Stimulated activated naive CD8-positive, alpha-beta T cell treated with anti-CD3 and anti-CD28 coated beads, Interleukin-15, amount 100 ng/mL, for 72 hours (primary cell): ENCODE measurements around the gene PCDHA1.

ENCODE experiments used
- ATAC-seq: fragments of 150-1000 bp; cut with Tn5 transposase; 2 replicates; pipeline ENCODE4 v1.10.0; 2021; ENCODE audit warnings: mild to moderate bottlenecking, moderate library complexity
- DNase-seq, 2 donors: peaks; one replicate each; pipeline ENCODE4 v3.0.0; 2021 to 2022
- H3K27ac Mint-ChIP-seq, 2 donors: one replicate each; pipeline ENCODE4 v1.8.0; 2022; ENCODE audit warnings: mild to moderate bottlenecking in 2 of 2, mixed read lengths in 2 of 2, moderate library complexity in 2 of 2
- H3K27me3 Mint-ChIP-seq: one replicate; pipeline ENCODE4 v1.8.0; 2022; ENCODE audit warnings: mixed read lengths
- H3K4me1 Mint-ChIP-seq: one replicate; pipeline ENCODE4 v1.8.0; 2022; ENCODE audit warnings: mild to moderate bottlenecking, mixed read lengths
- H3K4me3 Mint-ChIP-seq, 2 donors: one replicate each; pipeline ENCODE4 v1.8.0; 2022; ENCODE audit warnings: mild to moderate bottlenecking in 2 of 2, mixed read lengths in 2 of 2, moderate library complexity in 1 of 2
- H3K9me3 Mint-ChIP-seq, 2 donors: one replicate each; pipeline ENCODE4 v1.8.0; 2022; ENCODE audit warnings: mixed read lengths in 2 of 2

Gene PCDHA1

GRCh38 chr5:140969880-140970279 lies 183.9 kb downstream of the PCDHA1 start:
- DNase-seq (no peak), ATAC-seq (no peak)
- Mint-ChIP-seq H3K27ac (no peak overlapping the region), H3K9me3 (no peaks in the 10 kb centered on the region), H3K4me1 (peaks cover 6% of the 10 kb centered on the region), H3K4me3 (no peak overlapping the region), H3K27me3 (peaks cover 34% of the 10 kb centered on the region)

- ATAC-seq (no peak), DNase-seq (no peak)
- H3K9me3 Mint-ChIP-seq: no peaks in the 10 kb centered on the region
- no peak overlapping the region for H3K4me3 Mint-ChIP-seq
- no peaks in the 10 kb centered on the region for H3K27me3 Mint-ChIP-seq
- H3K4me1 Mint-ChIP-seq: no peaks in the 10 kb centered on the region
- H3K27ac Mint-ChIP-seq: no peak overlapping the region
Observed at GRCh38 chr5:140973550-140973949, 187.6 kb downstream of the PCDHA1 start.

GRCh38 chr5:140977003-140977402 lies 191.1 kb downstream of the PCDHA1 start:
- peaks cover 3% of the 10 kb centered on the region for H3K27me3 Mint-ChIP-seq
- H3K4me3 Mint-ChIP-seq: no peak overlapping the region
- no peak overlapping the region for H3K27ac Mint-ChIP-seq
- no peaks in the 10 kb centered on the region for H3K9me3 Mint-ChIP-seq
- DNase-seq: no peak
- no peaks in the 10 kb centered on the region for H3K4me1 Mint-ChIP-seq
- ATAC-seq: no peak

GRCh38 chr5:140978260-140978659 lies 192.3 kb downstream of the PCDHA1 start:
- no peak for ATAC-seq
- no peak for DNase-seq
- H3K27ac Mint-ChIP-seq: no peak overlapping the region
- H3K27me3 Mint-ChIP-seq: peaks cover 14% of the 10 kb centered on the region
- peaks cover 0 to 7% of the 10 kb centered on the region in 2 donors for H3K9me3 Mint-ChIP-seq
- H3K4me1 Mint-ChIP-seq: no peaks in the 10 kb centered on the region
- no peak overlapping the region for H3K4me3 Mint-ChIP-seq

GRCh38 chr5:140978983-140979382 lies 193.0 kb downstream of the PCDHA1 start:
- Mint-ChIP-seq H3K9me3 (peaks cover 0 to 7% of the 10 kb centered on the region in 2 donors), H3K4me1 (no peaks in the 10 kb centered on the region), H3K27ac (no peak overlapping the region), H3K27me3 (peaks cover 14% of the 10 kb centered on the region), H3K4me3 (no peak overlapping the region)
- DNase-seq (no peak), ATAC-seq (no peak)

GRCh38 chr5:140982083-140982716 lies 196.3 kb downstream of the PCDHA1 start:
- ATAC-seq (no peak), DNase-seq (no peak)
- H3K27ac Mint-ChIP-seq: no peak overlapping the region
- H3K4me3 Mint-ChIP-seq: no peak overlapping the region
- H3K4me1 Mint-ChIP-seq: no peaks in the 10 kb centered on the region
- peaks cover 14% of the 10 kb centered on the region for H3K27me3 Mint-ChIP-seq
- peaks cover 0 to 7% of the 10 kb centered on the region in 2 donors for H3K9me3 Mint-ChIP-seq

- no peak overlapping the region for H3K4me3 Mint-ChIP-seq
- H3K27ac Mint-ChIP-seq: no peak overlapping the region
- H3K4me1 Mint-ChIP-seq: no peaks in the 10 kb centered on the region
Observed at GRCh38 chr5:140986117-140986521, 200.2 kb downstream of the PCDHA1 start.

GRCh38 chr5:140988100-140988499 lies 202.2 kb downstream of the PCDHA1 start:
- Mint-ChIP-seq H3K4me3 (no peak overlapping the region), H3K27ac (no peak overlapping the region), H3K27me3 (peaks cover under 1% of the 10 kb centered on the region), H3K4me1 (no peaks in the 10 kb centered on the region), H3K9me3 (peaks cover 0 to 4% of the 10 kb centered on the region in 2 donors)
- no peak for DNase-seq
- ATAC-seq: no peak

More at GRCh38 chr5:140986117-140986521, 200.2 kb downstream of the PCDHA1 start:
- Mint-ChIP-seq H3K9me3 (peaks cover 0 to 7% of the 10 kb centered on the region in 2 donors), H3K27me3 (peaks cover 14% of the 10 kb centered on the region)
- no peak for ATAC-seq
- no peak for DNase-seq

GRCh38 chr5:140988608-140989007 lies 202.7 kb downstream of the PCDHA1 start:
- H3K4me3 Mint-ChIP-seq: no peak overlapping the region
- H3K4me1 Mint-ChIP-seq: no peaks in the 10 kb centered on the region
- H3K27me3 Mint-ChIP-seq: no peaks in the 10 kb centered on the region
- no peak overlapping the region for H3K27ac Mint-ChIP-seq
- DNase-seq: no peak
- peaks cover 0 to 4% of the 10 kb centered on the region in 2 donors for H3K9me3 Mint-ChIP-seq
- no peak for ATAC-seq

- Mint-ChIP-seq H3K4me3 (no peak overlapping the region), H3K27me3 (no peaks in the 10 kb centered on the region), H3K27ac (no peak overlapping the region), H3K9me3 (peaks cover 0 to 4% of the 10 kb centered on the region in 2 donors), H3K4me1 (no peaks in the 10 kb centered on the region)
- ATAC-seq (no peak), DNase-seq (no peak)
Observed at GRCh38 chr5:140989254-140990020, 203.5 kb downstream of the PCDHA1 start.

- Mint-ChIP-seq H3K4me1 (no peaks in the 10 kb centered on the region), H3K27me3 (no peaks in the 10 kb centered on the region), H3K9me3 (peaks cover 0 to 4% of the 10 kb centered on the region in 2 donors), H3K27ac (no peak overlapping the region), H3K4me3 (no peak overlapping the region)
- ATAC-seq: no peak
- DNase-seq: no peak
Observed at GRCh38 chr5:140992828-140993227, 206.9 kb downstream of the PCDHA1 start.

GRCh38 chr5:140996060-140996459 lies 210.1 kb downstream of the PCDHA1 start:
- peaks cover 0 to 4% of the 10 kb centered on the region in 2 donors for H3K9me3 Mint-ChIP-seq
- no peak for ATAC-seq
- H3K4me3 Mint-ChIP-seq: no peak overlapping the region
- H3K27ac Mint-ChIP-seq: no peak overlapping the region
- peaks cover 8% of the 10 kb centered on the region for H3K27me3 Mint-ChIP-seq
- DNase-seq: no peak
- no peaks in the 10 kb centered on the region for H3K4me1 Mint-ChIP-seq

GRCh38 chr5:140998921-140999410 lies 213.0 kb downstream of the PCDHA1 start:
- peaks cover 32% of the 10 kb centered on the region for H3K27me3 Mint-ChIP-seq
- H3K27ac Mint-ChIP-seq: no peak overlapping the region
- DNase-seq (no peak), ATAC-seq (no peak)
- H3K4me1 Mint-ChIP-seq: peaks cover 9% of the 10 kb centered on the region
- H3K9me3 Mint-ChIP-seq: no peaks in the 10 kb centered on the region
- H3K4me3 Mint-ChIP-seq: no peak overlapping the region

- H3K9me3 Mint-ChIP-seq: no peaks in the 10 kb centered on the region
- no peak for ATAC-seq
- peak overlapping the region; percentile 41 to 53 for H3K4me3 Mint-ChIP-seq
- peaks cover 34% of the 10 kb centered on the region for H3K27me3 Mint-ChIP-seq
- no peak for DNase-seq
- peaks cover 9% of the 10 kb centered on the region for H3K4me1 Mint-ChIP-seq
- no peak overlapping the region for H3K27ac Mint-ChIP-seq
Observed at GRCh38 chr5:141001446-141001843, 215.5 kb downstream of the PCDHA1 start.

GRCh38 chr5:141001844-141002604 lies 216.1 kb downstream of the PCDHA1 start:
- Mint-ChIP-seq H3K27me3 (peaks cover 34% of the 10 kb centered on the region), H3K4me3 (peak overlapping the region; percentile 41 to 53), H3K9me3 (no peaks in the 10 kb centered on the region), H3K4me1 (peaks cover 9% of the 10 kb centered on the region), H3K27ac (no peak overlapping the region)
- ATAC-seq: no peak
- DNase-seq: no peak

GRCh38 chr5:141002605-141002965 lies 216.6 kb downstream of the PCDHA1 start:
- DNase-seq (no peak), ATAC-seq (no peak)
- Mint-ChIP-seq H3K27ac (no peak overlapping the region), H3K4me3 (no peak overlapping the region), H3K27me3 (peaks cover 34% of the 10 kb centered on the region), H3K9me3 (no peaks in the 10 kb centered on the region), H3K4me1 (peaks cover 9% of the 10 kb centered on the region)
